ENCODE measurements around the gene ST3GAL3.
A peak's percentile ranks its signal among the peaks of the same experiment; 100 is the strongest.

The ST3GAL3 gene

GRCh38 chr1:43786201-43786958, 79.0 kb downstream of the ST3GAL3 start:
- DNase-seq (ENCODE audit: low read depth in 2 of 2), result no peak

GRCh38 chr1:43786960-43787359, 79.6 kb downstream of the ST3GAL3 start:
- DNase-seq (ENCODE audit: low read depth in 2 of 2), result no peak

- DNase-seq (ENCODE audit: low read depth in 2 of 2), result no peak
These were observed 82.5 kb downstream of the ST3GAL3 start for GRCh38 chr1:43789604-43790550.

- no peak for DNase-seq (ENCODE audit: low read depth in 2 of 2)
These were observed 83.9 kb downstream of the ST3GAL3 start for GRCh38 chr1:43791243-43791642.

GRCh38 chr1:43796111-43796581, 88.8 kb downstream of the ST3GAL3 start:
- peak; percentile 46 to 50 for DNase-seq (ENCODE audit: low read depth in 2 of 2)

GRCh38 chr1:43797891-43798290, 90.6 kb downstream of the ST3GAL3 start:
- no peak for DNase-seq (ENCODE audit: low read depth in 2 of 2)

- peak; percentile 23 for DNase-seq (ENCODE audit: low read depth in 2 of 2)
These were observed 92.6 kb downstream of the ST3GAL3 start for GRCh38 chr1:43799656-43800635.

GRCh38 chr1:43800771-43801170, 93.4 kb downstream of the ST3GAL3 start:
- no peak for DNase-seq (ENCODE audit: low read depth in 2 of 2)

- no peak for DNase-seq (ENCODE audit: low read depth in 2 of 2)
These were observed 93.9 kb downstream of the ST3GAL3 start for GRCh38 chr1:43801203-43801602.

- DNase-seq (ENCODE audit: low read depth in 2 of 2), result no peak
These were observed 95.1 kb downstream of the ST3GAL3 start for GRCh38 chr1:43802356-43802980.

- DNase-seq (ENCODE audit: low read depth in 2 of 2), result no peak
These were observed 95.8 kb downstream of the ST3GAL3 start for GRCh38 chr1:43803105-43803504.

- DNase-seq (ENCODE audit: low read depth in 2 of 2), result no peak
These were observed 96.3 kb downstream of the ST3GAL3 start for GRCh38 chr1:43803646-43804045.

GRCh38 chr1:43804569-43804968, 97.2 kb downstream of the ST3GAL3 start:
- no peak for DNase-seq (ENCODE audit: low read depth in 2 of 2)

- no peak for DNase-seq (ENCODE audit: low read depth in 2 of 2)
These were observed 98.0 kb downstream of the ST3GAL3 start for GRCh38 chr1:43805340-43805739.

- DNase-seq (ENCODE audit: low read depth in 2 of 2), result no peak
These were observed 98.8 kb downstream of the ST3GAL3 start for GRCh38 chr1:43806183-43806582.

GRCh38 chr1:43809097-43809673, 101.8 kb downstream of the ST3GAL3 start:
- DNase-seq (ENCODE audit: low read depth in 2 of 2), result no peak

- DNase-seq (ENCODE audit: low read depth in 2 of 2), result no peak
These were observed 105.2 kb downstream of the ST3GAL3 start for GRCh38 chr1:43812579-43812978.

GRCh38 chr1:43814401-43814800, 107.1 kb downstream of the ST3GAL3 start:
- no peak for DNase-seq (ENCODE audit: low read depth in 2 of 2)

GRCh38 chr1:43817304-43817939, 110.1 kb downstream of the ST3GAL3 start:
- no peak for DNase-seq (ENCODE audit: low read depth in 2 of 2)

- no peak for DNase-seq (ENCODE audit: low read depth in 2 of 2)
These were observed 111.4 kb downstream of the ST3GAL3 start for GRCh38 chr1:43818691-43819090.

Data from fibroblast of skin of left biceps (primary cell).